Left colon (tissue), 2 donors: ENCODE measurements around the gene RNF17. TPM values are rescaled to one million over a fixed set of nuclear protein-coding genes. Genes with fewer than 3 reads are reported as not detected.

ENCODE experiments used
- ATAC-seq: fragments of 200-7000 bp; cut with Tn5 transposase; one replicate; pipeline ENCODE4 v1.9.1; 2020; ENCODE audit warnings: mild to moderate bottlenecking, moderate library complexity
- DNase-seq, 2 donors: peaks; one replicate each; pipeline ENCODE4 v3.0.0-alpha.2; 2020
- intact Hi-C, 2 donors: fragments of 100-400 bp; cut with DNase I in 1 of 2; cut with micrococcal nuclease in 1 of 2; formaldehyde crosslinking; loops; one replicate each; pipeline versions ENCODE4 v1.11.2 to v1.14.0; 2022; cut with DNase I, micrococcal nuclease
- total RNA-seq, 2 donors: library from RNA; stranded (reverse); fragmentation: NEBNext Ultra II Directional; extraction: Animal tissue kit (Norgen Biotek cat#: 25700); gene quantifications; one replicate each; pipeline ENCODE4 v1.2.1, GENCODE V29; 2021
- donor health status: DM: no; HTN: no; CAD: no.
- donor health status: DM: yes; HTN: yes; CAD: no.

RNF17 gene
- total RNA-seq, 2 donors from 2014 or later: 0.18 TPM; not detected in 1

DNA sequence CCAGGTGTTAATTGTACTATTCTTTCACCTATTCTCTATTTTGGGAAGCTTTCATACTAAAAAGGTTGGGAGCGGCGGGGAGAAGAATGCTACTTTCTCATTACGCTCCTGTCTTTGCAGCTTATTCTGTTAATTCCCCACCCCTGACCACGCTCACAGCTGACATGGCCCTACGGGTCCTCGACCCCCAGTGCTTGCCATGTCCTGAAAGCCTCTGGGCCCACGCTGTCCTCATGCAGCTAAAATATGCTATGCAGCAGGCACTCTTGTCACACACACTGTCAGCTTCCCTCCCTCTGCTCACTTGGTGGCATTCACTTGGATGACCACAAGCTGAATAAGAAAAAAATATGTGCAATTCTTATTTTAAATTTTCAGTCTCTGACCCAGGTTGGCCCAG lies 126.3 kb downstream of the RNF17 start:
- DNase-seq (no peak), ATAC-seq (no peak)
- intact Hi-C loops: no loop called here

DNA sequence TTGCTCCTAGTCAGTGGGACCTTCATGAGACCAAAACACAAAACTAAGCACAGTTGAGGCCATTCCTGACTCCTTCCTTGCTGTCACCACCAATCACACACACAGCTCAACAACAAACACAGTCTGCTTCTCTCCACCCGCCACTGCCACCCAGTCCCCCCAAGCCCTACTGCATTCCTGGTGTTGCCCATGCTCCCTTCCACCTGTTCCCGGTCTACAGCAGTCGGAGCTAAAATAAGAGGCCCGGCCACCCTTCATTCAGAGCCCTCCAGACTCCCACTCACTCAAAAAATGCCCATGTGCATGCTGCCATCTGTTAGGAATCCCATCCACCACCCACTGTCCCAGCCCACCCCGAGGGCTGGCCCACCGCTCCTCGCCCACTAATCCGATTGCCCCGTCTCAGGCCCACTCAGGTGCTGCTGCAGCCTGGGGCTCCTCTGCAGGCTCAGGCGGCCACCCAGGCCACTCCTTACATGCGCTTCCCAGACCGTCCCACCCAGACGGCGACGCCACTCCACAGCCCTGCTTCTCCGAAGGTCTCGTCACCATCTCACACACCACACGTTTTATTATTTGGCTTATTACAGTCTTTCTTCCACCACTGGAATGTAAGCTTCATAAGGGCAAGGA lies 127.6 kb downstream of the RNF17 start:
- ATAC-seq (no peak), DNase-seq (no peak)
- intact Hi-C loops: no loop called here

DNA sequence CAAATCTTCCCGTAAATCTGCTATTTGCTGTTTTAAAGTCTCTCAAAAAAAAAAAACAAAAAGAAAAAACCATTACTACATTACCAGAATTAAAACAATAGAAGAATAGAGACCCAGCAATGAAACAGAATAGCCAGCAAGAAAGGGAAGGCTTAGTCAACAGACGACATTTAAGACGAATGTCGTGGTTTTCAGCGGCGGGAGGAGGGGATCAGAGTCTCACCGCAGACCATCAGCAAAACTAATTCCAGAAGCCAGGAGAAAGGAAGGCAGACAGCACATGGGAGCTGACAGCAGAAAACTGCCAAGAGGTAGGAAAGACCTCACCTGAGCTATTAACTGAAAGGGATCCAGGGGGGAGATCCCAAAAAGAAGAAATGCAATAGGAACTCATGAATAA lies 128.9 kb downstream of the RNF17 start:
- no peak for ATAC-seq

DNA sequence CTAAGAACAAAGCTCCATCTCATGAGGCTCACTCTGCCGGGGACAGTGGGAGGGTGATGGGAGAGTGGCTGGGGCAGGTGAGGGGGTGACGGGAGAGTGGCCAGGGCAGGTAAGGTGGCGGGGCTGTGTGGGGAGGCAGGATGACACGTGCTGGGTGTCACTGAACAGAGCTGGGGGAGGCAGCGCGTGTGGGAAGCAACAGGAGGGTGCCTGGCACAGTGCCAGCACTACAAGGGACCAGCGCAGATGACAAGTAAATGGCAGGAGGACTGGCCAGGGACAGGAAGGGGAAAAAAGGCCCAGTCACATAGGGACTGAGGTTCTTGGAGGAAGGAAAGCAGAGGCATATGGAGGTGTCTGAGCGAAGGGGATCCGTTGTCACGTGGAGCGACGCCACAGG lies 129.9 kb downstream of the RNF17 start:
- ATAC-seq: no peak
- DNase-seq: no peak
- intact Hi-C loops: no loop called here

More for the DNA sequence above, 128.9 kb downstream of the RNF17 start:
- intact Hi-C loops: no loop called here
- no peak for DNase-seq

DNA sequence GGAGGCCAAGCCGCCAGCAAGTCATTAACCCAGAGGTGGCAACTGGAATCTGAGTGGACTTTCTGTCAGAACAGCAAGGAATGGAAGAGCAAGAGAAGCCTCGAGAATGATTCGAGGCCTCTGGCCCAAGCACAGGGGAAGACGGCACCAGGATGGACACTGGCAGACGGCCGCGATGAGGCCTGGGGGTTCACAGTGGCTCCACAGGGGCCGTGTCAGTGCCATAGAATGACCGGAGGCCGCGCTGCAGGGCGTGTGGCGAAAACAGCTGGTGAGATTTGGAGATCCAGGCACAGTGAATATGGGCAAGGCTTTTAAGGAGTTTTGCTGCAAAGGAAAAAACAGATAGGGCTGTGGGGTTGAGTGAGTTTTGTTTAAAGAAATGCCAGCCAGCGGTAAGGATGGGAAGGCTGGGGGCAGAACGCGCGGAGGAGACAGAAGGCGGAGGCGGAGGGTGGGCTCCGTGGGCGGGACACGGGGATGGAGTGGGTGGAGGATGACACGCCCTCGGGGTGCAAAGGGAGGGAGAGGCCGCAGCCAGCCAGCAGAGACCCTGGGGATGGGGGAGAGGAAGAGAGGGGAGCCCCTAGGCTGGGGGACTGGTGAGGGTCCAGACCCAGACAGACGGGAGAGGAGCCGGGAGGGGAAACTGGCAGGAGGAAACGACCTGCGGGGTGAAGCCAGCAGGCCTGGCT lies 130.5 kb downstream of the RNF17 start:
- DNase-seq (no peak), ATAC-seq (no peak)
- intact Hi-C loops: no loop called here

DNA sequence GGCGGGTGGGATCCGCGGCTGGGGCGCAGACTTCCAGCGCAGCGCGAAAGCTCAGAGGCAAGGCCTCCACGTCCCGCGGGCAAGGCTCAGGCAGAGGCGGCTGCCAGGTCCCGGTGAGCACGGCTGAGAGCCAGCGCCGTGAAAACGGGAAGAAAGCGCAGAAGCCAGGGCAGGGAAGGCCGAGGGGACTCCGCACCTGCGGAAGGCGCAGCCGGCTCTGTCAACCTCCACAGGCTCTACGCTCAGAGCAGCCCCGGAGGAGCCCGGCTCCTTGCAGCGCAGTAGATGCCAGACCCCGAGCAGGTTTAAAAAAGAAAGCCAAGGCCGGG lies 131.0 kb downstream of the RNF17 start:
- ATAC-seq: no peak
- intact Hi-C loops: no loop called here
- DNase-seq: no peak

DNA sequence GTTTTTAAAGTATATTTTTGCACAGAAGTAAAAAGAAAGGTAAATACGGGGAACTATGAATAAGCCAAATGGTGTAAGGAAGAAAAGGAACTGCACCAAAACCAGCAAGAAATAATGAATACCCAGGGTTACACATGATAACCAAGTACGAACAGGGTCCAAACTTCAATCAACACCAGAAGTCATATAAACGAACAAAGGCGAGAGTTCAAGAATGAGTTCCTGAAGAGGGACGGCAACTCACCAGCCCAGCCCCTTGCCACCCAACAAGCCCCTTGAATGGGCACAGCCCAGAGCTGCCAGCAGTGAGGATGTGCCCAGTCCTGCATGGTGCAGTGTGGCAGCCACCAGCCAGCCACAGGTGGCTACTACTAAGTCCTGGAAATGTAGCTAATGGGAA lies 132.1 kb downstream of the RNF17 start:
- DNase-seq: no peak
- no peak for ATAC-seq
- intact Hi-C loops: no loop called here

DNA sequence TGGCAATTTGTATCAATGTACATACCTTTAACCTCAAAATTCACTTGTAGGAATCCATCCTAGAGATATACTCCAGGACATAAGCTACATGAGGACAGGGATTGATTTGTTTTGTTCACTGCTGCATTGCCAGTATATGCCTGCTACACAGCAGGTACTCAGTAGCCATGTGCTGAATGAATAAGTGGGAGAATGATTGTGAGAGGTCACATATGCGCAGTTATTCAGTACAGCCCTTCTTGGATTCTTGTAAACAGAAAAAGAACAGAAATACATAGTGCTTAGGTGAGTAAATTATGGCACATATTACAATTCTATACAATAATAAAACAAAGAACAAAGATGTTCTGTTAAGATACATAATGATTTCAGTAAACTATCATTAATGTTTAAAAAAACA lies 133.3 kb downstream of the RNF17 start:
- DNase-seq: no peak
- no peak for ATAC-seq
- intact Hi-C loops: no loop called here

DNA sequence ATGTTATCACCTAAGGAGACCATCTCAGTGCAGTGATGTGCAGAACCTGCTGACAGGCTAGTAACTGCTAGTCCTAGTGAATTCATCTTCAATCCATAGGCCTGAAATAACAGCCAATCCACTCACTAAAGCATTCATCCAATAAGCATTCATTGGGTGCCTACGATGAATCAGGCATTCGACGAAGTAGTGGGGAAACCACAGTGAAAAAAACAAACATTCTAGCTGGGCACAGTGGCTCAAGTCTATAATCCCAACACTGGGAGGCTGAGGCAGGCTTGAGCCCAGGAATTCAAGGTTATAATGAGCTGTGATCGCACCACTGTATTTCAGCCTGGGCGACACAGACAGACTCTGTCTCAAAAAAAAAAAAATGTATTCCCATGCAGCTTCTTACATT lies 135.6 kb downstream of the RNF17 start:
- intact Hi-C loops: no loop called here
- DNase-seq (no peak), ATAC-seq (no peak)

DNA sequence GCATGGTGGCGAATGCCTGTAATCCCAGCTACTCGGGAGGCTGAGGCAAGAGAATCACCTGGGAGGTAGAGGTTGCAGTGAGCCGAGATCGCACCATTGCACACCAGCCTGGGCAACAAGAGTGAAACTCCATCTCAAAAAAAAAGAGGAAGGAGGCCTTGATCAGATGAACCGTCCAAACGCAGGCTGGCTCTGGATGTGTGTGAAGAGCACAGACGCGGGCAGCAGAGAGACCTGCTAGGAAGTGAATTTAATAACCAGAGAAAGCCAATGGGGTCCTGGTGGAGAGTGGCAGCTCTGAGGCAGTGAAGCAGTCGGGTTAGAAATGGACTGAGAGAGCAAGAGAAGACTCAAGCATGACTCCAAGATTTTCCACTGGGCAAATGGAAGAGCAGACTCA lies 136.5 kb downstream of the RNF17 start:
- intact Hi-C loops: no loop called here
- DNase-seq (no peak), ATAC-seq (no peak)

DNA sequence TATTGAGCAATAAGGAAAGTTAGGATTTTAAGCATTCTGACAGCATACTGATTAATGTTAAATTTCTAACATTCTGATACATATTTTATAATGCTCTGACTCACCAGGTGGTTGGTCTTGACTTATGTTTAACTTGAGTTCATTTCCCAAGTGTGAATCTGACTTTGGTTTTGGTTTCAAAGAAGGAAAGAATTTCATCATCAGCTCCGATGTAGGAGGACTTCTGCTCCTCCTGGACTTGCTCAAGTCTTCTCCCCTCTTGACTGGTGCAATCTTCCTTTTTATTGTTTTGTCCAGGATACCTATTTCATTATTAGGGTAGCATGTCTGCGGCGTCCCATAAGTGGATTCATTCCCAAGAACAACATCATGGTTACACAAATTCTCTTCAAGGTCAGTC lies 141.3 kb downstream of the RNF17 start:
- ATAC-seq: no peak
- intact Hi-C loops: no loop called here
- no peak for DNase-seq

DNA sequence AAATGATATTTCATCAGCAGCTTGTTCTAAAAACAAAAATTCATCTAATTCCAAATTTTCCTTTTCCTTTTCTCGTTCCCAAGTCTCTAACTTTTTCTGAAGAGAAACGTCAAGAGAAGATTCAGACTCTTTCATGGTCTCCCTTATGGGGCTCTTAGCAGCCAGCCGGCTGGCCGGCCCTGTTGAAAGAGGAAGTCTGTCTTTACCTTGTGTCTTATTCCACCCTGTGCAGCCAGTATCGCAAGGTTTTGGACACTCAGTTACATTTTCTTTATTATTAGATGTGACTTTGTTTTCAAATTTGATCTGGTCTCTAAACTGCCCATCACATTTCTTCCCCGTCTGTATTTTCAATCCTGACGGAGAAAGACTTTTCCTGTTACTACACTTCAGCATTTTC lies 142.3 kb downstream of the RNF17 start:
- DNase-seq: no peak
- intact Hi-C loops: no loop called here
- ATAC-seq: no peak

DNA sequence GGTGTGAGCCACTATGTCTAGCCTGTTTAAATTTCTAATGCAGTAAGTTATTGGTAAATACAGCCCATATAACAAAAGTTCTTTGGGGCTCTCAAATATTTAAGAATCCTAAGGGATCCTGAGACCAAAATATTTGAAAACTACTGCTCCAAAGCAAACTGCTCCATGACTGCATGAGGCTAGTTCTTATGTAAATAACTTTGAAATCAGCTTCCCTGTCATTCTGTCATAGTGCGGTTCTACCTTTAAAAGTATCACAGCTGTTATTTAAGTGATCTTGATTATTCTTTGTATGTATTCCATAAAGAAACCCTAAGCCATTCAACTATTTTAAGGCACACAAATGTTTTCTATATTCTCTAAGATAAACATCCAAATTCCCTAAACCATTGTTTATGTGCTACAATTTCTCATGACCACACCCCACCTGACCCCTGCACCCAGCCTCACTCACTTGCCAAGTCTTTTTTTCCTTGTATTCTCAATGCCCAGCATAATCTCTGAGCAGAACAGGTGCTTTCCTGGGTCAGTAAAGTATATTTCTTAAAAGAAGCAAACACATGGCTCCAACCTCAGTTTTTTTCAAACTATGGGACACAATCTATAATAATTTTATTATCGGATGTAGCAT lies 146.6 kb downstream of the RNF17 start:
- DNase-seq (peak; percentile 45 to 47), ATAC-seq (peak; percentile 95)
- intact Hi-C loops: no loop called here

DNA sequence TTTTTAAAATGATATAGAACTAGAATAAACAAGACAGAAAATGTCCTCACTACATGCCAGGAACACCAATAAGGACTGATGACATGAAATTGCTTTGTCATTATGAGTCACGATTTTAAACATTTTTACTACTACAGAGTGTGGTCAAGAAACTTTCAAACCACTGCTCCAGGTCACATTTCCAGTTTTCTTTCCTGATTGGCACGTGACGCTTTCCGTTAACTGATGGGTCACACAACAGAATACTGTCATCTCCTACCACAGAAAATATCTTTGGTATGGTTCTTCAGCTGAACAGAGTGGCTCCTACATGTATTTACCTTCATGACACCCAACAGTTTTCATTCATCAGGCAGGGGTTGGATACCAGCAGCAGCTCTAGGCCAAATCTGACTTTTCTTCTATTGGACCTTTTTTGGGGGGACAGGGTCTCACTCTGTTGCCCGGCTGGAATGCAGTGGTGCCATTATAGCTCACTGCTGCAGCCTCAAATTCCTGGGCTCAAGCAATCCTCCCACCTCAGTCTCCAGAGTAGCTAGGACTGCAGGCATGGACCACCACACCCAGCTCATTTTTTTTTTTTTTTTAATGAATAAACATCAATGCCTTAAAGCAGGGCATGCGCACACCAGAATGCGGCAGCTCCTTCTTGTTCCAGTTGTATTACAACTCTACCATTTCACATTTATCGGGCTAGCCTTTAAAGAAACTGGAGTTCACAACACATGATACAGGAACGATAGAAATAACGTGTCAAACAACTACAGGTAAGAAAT lies 147.4 kb downstream of the RNF17 start:
- no peak for DNase-seq
- intact Hi-C loops: no loop called here
- ATAC-seq: peak; percentile 68

DNA sequence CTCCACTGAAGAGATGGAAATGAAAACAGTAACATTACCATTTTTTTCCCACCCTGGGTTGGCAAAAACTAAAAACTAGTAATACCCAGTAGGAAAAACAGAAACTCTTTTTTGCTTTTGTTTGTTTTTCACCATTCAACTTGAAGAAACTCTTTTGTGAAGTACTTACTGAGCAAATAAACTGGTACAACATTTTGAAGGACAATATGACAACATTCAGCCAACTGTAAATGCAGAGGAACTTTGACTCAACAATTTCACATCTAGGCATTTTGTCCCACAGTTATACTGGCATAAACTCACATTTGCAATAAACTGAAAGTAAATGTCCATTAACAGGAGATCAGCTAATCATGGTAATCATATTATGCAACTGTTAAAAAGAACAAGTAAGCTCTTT lies 152.5 kb downstream of the RNF17 start:
- intact Hi-C loops: no loop called here
- DNase-seq: no peak
- ATAC-seq: no peak

DNA sequence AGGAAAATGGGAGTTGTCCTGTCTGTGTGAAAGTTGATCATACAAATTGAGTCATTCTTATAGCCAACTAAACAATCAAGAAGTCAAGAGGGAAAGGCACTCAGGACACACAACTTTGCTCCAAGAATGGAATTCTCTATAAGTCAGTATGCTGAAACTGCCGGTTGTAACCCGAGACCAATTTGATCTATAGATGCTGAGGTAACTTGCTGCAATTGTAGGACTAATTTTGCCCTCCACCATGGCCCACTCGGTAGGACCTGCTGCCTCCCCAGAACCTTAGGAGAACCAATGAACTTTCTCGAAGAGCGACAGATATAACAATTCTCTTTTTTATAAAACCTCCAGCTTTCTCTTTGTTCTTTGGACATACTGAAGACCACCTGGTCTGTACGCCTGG lies 157.0 kb downstream of the RNF17 start:
- ATAC-seq (no peak), DNase-seq (no peak)
- intact Hi-C loops: no loop called here

DNA sequence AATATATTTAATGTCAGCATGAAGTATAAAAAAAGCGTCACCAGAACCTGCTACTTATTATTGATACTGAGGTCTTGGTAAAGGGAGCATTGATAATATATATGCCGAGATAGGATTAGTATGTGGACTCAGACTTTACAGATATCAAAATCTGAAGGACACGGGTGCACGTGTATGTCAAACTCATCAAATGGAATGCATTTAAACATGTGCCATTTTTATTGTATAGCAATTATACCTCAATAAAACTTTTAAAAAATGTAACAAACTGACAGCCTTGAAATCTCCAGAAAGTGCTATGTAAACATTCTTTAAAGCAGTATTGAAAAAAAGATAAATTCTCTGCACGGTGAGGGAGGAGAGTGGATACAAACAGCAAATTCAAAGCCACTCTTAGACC lies 157.9 kb downstream of the RNF17 start:
- DNase-seq (no peak), ATAC-seq (no peak)
- intact Hi-C loops: no loop called here

DNA sequence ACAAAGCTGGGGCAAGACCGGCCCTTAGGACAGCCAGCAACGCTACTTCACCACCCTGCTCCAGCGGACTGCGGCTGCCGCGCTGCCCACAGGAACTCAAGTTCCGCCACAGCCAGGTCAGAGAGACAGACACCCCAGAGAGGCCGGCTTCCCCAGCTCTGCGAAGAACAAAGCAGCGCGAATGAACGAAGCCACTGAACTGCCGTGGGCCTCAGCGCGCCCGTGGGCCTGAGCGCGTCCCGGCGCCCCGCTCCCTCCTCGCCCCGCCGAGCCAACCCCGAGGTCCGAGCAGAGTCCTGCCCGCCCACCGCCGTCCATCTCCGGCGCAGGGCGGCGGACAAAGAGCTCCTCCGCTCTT lies 158.4 kb downstream of the RNF17 start:
- DNase-seq: peak in 1 of 2 donors; percentile 33
- peak; percentile 28 for ATAC-seq
- intact Hi-C loops: no loop called here

DNA sequence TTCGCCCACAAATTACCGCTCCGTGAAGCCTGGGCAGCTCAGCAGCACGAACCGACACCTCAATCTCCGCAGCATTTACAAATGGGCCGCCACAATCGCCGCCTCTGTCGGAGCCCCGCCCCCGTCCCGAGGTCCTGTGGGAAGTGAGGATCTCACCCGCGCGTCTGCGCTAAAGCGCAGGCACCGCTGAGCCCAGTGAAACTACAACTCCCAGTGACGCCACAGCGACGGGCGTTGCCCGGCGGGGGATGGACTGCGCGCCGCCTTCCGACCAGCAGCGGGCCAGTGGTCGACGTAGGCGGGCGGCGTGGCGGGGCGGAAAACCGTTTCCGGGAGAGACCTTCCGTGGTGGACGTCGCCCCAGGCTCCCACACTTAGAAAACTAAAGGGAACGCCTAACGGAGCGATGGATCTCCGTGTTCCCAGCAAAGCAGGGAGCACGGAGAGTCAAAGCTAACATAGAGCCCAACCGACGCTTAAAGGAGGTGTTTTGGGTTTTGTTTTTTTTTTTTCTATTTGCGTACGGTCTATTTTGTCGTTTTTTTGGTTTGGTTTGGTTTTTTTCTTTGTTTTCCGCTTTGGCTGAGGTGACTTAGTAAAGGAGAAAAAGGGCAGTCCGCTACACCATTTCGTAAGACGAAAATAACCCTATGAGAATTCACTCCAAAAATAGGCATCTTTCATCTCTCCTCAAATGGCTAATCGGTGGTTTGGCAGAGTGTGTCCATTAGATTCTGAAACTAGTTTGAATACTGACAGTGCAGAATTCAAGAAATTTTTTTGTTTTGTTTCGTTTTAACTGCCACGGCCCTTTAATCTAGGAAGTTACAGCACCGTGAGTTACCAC lies 159.0 kb downstream of the RNF17 start:
- ATAC-seq: peak; percentile 98
- intact Hi-C loops: no loop called here
- peak; percentile 98 for DNase-seq
